Right lobe of liver (tissue), 6 donors: Measurements from ENCODE around the gene IGSF21. TPM values are rescaled to one million over a fixed set of nuclear protein-coding genes. Genes with fewer than 3 reads are reported as not detected.

Experiments used
- ATAC-seq, 4 donors: fragments of 200-7000 bp; cut with Tn5 transposase; one replicate each; pipeline ENCODE4 v1.9.1; 2020; ENCODE audit warnings: mild to moderate bottlenecking in 4 of 4, moderate library complexity in 4 of 4
- DNase-seq, 3 donors: peaks; one replicate each; pipeline ENCODE4 v3.0.0-alpha.2; 2020
- H3K27ac ChIP-seq, 3 donors: fragments of 200-600 bp; one replicate each; pipeline ENCODE4 v1.8.0; 2022
- H3K27me3 ChIP-seq, 2 donors: fragments of 200-600 bp; one replicate each; pipeline ENCODE4 v1.8.0; 2022
- H3K36me3 ChIP-seq, 4 donors: fragments of 200-600 bp; sonication (generic) in 1 of 4; one replicate each; pipeline versions ENCODE4 v1.5.1 to v1.8.0; 2017 to 2022; ENCODE audit warnings: control low read depth in 1 of 4
- H3K4me1 ChIP-seq, 4 donors: fragments of 200-600 bp; sonication (generic) in 1 of 4; one replicate each; pipeline versions ENCODE4 v1.5.1 to v1.8.0; 2017 to 2022; ENCODE audit warnings: control low read depth in 1 of 4
- H3K4me3 ChIP-seq, 3 donors: fragments of 200-600 bp; one replicate each; pipeline ENCODE4 v1.8.0; 2022
- H3K9me3 ChIP-seq, 4 donors: fragments of 200-600 bp; sonication (generic) in 1 of 4; one replicate each; pipeline versions ENCODE4 v1.5.1 to v1.8.0; 2017 to 2022; ENCODE audit warnings: control low read depth in 1 of 4
- POLR2A ChIP-seq: fragments of 450-650 bp; IDR thresholded peaks from one replicate; pipeline ENCODE4 v1.6.1; 2017; ENCODE audit warnings: antibody characterized with exemption, mild to moderate bottlenecking
- WGBS: methylation state at CpG from one replicate; pipeline ENCODE4 v1.1.6; 2018; ENCODE audit warnings: low coverage, low lambda C conversion rate; ENCODE audit not compliant: insufficient coverage; ENCODE audit errors: missing lambda C conversion rate; 5-methylcytosine and 5-hydroxymethylcytosine counted together
- intact Hi-C, 2 donors: fragments of 100-400 bp; cut with DNase I; formaldehyde crosslinking; loops; one replicate each; pipeline versions ENCODE4 v1.11.2 to v1.14.1; 2022
- total RNA-seq, 6 experiments: library from RNA; depleted of rRNA in 2 of 6; stranded (reverse); fragments of >200 nt in 2 of 6; fragmentation: NEBNext Ultra II Directional in 3 of 6; extraction: Animal tissue kit (Norgen Biotek cat#: 25700) in 3 of 6; gene quantifications; one replicate each; pipeline versions ENCODE4 v1.1.0 to v1.2.4, GENCODE V29; 2016 to 2023
- TF ChIP-seq, protein P1 (sequence below), 4 donors: fragments of 200-600 bp in 3 of 4; fragments of 450-650 bp in 1 of 4; IDR thresholded peaks; one replicate each; pipeline versions ENCODE4 v1.5.1 to v1.8.0; 2016 to 2022; ENCODE audit warnings: antibody characterized with exemption in 4 of 4, mild to moderate bottlenecking in 2 of 4
- donor health status: DM: no; HTN: yes; CAD: no.
- donor health status: DM: no; HTN: no; CAD: no.
- donor health status: DM: no; HTN: no; CAD: no.
- donor health status: DM: no; HTN: yes; CAD: no.
- donor health status: DM: no; HTN: yes; CAD: no.

Gene IGSF21
- total RNA-seq, 6 experiments from 2014 or later = 0.34 to 2.0 (median 0.71) TPM

DNA sequence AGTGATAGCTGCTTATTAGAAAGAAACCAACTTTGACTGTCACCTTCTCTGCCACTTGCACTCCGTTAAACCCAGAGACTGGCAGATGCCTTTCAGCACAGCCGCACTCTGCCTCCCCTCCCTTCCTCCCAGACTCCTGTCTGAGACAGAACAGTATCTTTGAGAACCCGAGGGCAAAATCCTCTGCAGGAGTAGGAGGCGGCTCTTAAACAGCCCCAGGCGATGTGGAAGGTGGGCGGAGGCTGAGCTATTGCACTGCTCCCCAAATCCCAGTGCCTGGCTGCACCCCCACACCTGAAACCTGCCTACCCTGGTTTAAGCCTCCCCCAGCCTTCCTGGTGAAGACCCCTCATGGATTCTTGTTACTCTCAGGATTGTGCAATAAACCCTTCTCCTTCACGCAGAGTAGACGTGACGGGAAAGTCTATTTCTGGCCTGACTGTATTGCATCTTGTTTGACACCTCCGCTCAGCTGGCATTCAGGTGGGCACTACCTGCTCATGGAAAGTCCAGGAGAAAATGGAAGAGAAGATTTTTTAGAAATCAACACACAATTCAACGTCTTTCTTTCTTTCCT, 34.4 kb upstream of the IGSF21 start:
- Histone ChIP-seq H3K4me1 (no peaks in the 10 kb centered on the region), H3K36me3 (no peaks in the 10 kb centered on the region), H3K27ac (no peak overlapping the region), H3K9me3 (no peaks in the 10 kb centered on the region), H3K4me3 (no peak overlapping the region), H3K27me3 (no peaks in the 10 kb centered on the region)
- intact Hi-C loops = no loop called here
- WGBS = 59% methylated on average over 9 of the region's 11 CpGs
- no peak for DNase-seq
- no peak for ATAC-seq
- TF ChIP-seq POLR2A = no peak
- TF ChIP-seq, protein P1, sequence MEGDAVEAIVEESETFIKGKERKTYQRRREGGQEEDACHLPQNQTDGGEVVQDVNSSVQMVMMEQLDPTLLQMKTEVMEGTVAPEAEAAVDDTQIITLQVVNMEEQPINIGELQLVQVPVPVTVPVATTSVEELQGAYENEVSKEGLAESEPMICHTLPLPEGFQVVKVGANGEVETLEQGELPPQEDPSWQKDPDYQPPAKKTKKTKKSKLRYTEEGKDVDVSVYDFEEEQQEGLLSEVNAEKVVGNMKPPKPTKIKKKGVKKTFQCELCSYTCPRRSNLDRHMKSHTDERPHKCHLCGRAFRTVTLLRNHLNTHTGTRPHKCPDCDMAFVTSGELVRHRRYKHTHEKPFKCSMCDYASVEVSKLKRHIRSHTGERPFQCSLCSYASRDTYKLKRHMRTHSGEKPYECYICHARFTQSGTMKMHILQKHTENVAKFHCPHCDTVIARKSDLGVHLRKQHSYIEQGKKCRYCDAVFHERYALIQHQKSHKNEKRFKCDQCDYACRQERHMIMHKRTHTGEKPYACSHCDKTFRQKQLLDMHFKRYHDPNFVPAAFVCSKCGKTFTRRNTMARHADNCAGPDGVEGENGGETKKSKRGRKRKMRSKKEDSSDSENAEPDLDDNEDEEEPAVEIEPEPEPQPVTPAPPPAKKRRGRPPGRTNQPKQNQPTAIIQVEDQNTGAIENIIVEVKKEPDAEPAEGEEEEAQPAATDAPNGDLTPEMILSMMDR (IDR thresholded peaks at IDR 0.05) = no peak

DNA sequence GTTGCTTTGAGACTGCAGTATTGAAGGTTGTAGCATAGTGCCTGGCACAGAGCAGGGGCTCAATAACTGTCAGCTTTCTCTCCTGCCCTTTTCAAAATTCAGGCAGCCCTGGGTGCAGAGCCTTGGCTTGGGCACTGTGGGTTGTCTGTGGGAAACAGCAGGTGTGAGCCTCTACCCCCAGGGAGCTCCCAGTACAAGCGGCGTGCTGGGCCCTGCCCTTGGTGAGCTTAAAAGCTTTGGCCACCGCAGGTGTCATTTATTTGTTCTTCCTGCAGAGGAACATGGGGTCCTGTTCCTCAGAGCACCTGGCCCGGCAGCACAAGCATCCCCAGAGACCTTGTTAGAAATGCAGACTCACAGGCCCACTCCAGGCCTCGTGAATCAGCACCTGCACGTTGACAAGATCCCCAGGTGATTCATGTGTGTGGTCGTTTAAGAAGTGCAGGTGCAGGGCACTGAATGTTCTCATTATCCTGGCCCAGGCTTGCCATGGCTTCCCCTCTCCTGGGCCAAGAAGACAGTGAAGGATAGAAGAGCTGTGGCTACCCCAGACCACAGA, 29.9 kb upstream of the IGSF21 start:
- TF ChIP-seq, protein P1 (IDR thresholded peaks at IDR 0.05) = no peak
- no peak for TF ChIP-seq POLR2A
- Histone ChIP-seq H3K9me3 (no peaks in the 10 kb centered on the region), H3K27ac (no peak overlapping the region), H3K36me3 (no peaks in the 10 kb centered on the region), H3K4me3 (no peak overlapping the region), H3K4me1 (no peaks in the 10 kb centered on the region), H3K27me3 (no peaks in the 10 kb centered on the region)
- intact Hi-C loops = no loop called here
- no peak for ATAC-seq
- no CpG with 5 or more reads among the region's 7 CpGs for WGBS
- no peak for DNase-seq

DNA sequence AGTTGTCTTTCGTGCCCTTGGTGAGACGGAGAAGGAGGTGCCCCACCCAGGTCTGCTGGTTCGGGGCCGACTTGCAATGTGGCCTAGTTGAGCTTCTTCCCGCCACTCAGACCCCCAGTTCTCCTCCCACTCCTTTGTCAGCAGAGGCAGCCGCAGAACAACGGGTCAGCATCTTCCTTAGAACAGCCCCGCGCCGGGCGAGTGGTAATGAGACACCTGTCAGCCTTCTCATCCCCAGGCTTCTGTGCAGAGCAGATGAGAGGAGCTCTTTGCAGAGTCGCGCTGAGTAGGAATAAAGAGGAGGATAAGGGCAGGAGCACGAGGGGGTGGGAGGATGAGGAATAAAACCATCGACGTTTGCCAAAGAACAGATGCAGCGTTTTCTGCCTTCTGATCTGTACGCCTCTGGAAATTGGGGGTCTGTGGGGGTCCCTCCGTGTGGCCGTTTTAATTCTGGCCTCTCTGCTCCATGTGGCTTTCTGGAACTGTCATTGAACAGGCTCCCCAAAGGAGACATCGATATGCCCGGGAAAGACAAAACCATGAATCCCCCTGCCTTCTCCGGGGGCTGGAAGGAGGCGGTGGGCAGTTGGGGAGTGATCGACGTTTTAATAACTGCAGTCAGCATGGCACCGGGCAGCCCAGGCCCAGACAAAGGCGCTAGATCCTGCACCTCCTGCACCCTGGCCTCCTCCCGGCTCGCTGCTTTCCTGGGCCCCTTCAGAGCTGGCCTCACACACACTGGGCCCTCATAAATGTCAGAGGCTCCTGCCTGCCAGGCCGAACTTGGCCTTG, 27.5 kb upstream of the IGSF21 start:
- no peaks in the 10 kb centered on the region for H3K9me3 ChIP-seq
- WGBS = 66% methylated on average over 20 of the region's 31 CpGs
- no peaks in the 10 kb centered on the region for H3K4me1 ChIP-seq
- H3K27me3 ChIP-seq = no peaks in the 10 kb centered on the region
- no peak overlapping the region for H3K4me3 ChIP-seq
- H3K27ac ChIP-seq = no peak overlapping the region
- TF ChIP-seq, protein P1 (IDR thresholded peaks at IDR 0.05) = no peak
- TF ChIP-seq POLR2A = no peak
- no peaks in the 10 kb centered on the region for H3K36me3 ChIP-seq
- DNase-seq = no peak
- ATAC-seq = no peak
- intact Hi-C loops = no loop called here

DNA sequence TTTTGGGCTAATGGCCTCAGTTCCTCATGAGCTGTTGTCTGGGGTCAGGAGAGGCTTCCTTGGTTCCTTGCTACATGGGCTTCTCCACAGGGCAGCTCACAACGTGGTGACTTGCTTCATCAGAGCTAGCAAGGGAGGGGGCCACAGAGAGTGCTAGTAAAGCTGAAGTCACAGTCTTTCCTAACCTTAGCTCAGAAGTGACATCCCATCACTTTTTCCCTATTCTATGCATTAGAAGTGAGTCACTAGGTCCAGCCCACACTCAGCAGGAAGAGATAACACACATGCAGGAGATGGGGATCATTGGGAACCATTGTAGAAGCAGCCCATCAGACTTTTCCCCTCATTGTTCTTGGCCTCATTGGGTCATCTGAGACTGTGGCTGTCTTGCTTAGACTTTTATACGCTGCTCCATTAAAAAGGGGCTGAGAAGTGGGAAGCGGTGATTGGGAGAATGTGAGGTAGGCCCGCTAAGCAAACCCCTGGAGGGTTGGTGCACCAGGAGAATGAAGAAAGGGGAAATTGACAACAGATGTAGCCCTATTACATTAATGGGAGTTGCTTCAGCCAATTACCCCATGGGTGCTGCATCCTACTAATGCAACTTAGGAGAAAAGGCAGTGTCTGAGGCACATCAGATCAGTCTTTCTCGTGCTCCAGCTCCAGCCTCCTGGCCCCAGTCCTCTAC, 22.1 kb upstream of the IGSF21 start:
- ATAC-seq = no peak
- no peak for DNase-seq
- H3K36me3 ChIP-seq = no peaks in the 10 kb centered on the region
- intact Hi-C loops = no loop called here
- H3K9me3 ChIP-seq = no peaks in the 10 kb centered on the region
- no peaks in the 10 kb centered on the region for H3K4me1 ChIP-seq
- H3K4me3 ChIP-seq = no peak overlapping the region
- WGBS = 57% methylated on average over 4 of the region's 5 CpGs
- H3K27ac ChIP-seq = no peak overlapping the region
- H3K27me3 ChIP-seq = no peaks in the 10 kb centered on the region
- TF ChIP-seq POLR2A = no peak
- TF ChIP-seq, protein P1 (IDR thresholded peaks at IDR 0.05) = no peak
